Progenitor cell of endocrine pancreas (in vitro differentiated cells): Measurements from ENCODE around the gene EME1. TPM values are rescaled to one million over a fixed set of nuclear protein-coding genes. Genes with fewer than 3 reads are reported as not detected.

Experiments used
- DNase-seq: peaks from one replicate; pipeline ENCODE4 v3.0.0; 2021; ENCODE audit warnings: low spot score; ENCODE audit not compliant: unreplicated experiment
- H3K27ac Mint-ChIP-seq: 2 replicates; pipeline ENCODE4 v1.8.0; 2021; ENCODE audit warnings: mild to moderate bottlenecking, moderate library complexity, mixed read lengths
- H3K27me3 Mint-ChIP-seq: 2 replicates; pipeline ENCODE4 v1.8.0; 2021; ENCODE audit warnings: mixed read lengths
- H3K36me3 Mint-ChIP-seq: 2 replicates; pipeline ENCODE4 v1.8.0; 2022; ENCODE audit warnings: mixed read lengths; ENCODE audit not compliant: insufficient read depth
- H3K4me1 Mint-ChIP-seq: 2 replicates; pipeline ENCODE4 v1.8.0; 2021; ENCODE audit warnings: low read depth, mixed read lengths
- H3K4me3 Mint-ChIP-seq: 2 replicates; pipeline ENCODE4 v1.8.0; 2021; ENCODE audit warnings: low read depth, mild to moderate bottlenecking, moderate library complexity, mixed read lengths
- H3K9me3 Mint-ChIP-seq: 2 replicates; pipeline ENCODE4 v1.8.0; 2021; ENCODE audit warnings: low read depth, mixed read lengths
- CTCF ChIP-seq: fragments of 200-600 bp; sonication (generic); IDR thresholded peaks from one replicate; pipeline ENCODE4 v1.5.0; 2021; ENCODE audit warnings: antibody characterized with exemption, mild to moderate bottlenecking; ENCODE audit not compliant: unreplicated experiment
- total RNA-seq: library from RNA; stranded (reverse); gene quantifications from 2 replicates; pipeline ENCODE4 v1.2.1, GENCODE V29; 2021

EME1 gene
- total RNA-seq, 1 donor from 2014 or later, result 10.1 TPM

- no peak for DNase-seq
- Mint-ChIP-seq H3K4me1 (no peaks in the 10 kb centered on the region), H3K9me3 (no peaks in the 10 kb centered on the region), H3K4me3 (no peak overlapping the region), H3K27ac (no peak overlapping the region), H3K27me3 (no peaks in the 10 kb centered on the region), H3K36me3 (peaks cover 10% of the 10 kb centered on the region)
- no peak for TF ChIP-seq CTCF
Measured at GRCh38 chr17:50354776-50355175, 18.3 kb upstream of the EME1 start.

GRCh38 chr17:50355336-50355700, 17.7 kb upstream of the EME1 start:
- Mint-ChIP-seq H3K36me3 (peaks cover 10% of the 10 kb centered on the region), H3K27me3 (no peaks in the 10 kb centered on the region), H3K4me3 (no peak overlapping the region), H3K4me1 (no peaks in the 10 kb centered on the region), H3K27ac (no peak overlapping the region), H3K9me3 (no peaks in the 10 kb centered on the region)
- no peak for DNase-seq
- no peak for TF ChIP-seq CTCF

- Mint-ChIP-seq H3K27ac (no peak overlapping the region), H3K9me3 (no peaks in the 10 kb centered on the region), H3K27me3 (no peaks in the 10 kb centered on the region), H3K4me3 (no peak overlapping the region), H3K36me3 (peaks cover 10% of the 10 kb centered on the region), H3K4me1 (no peaks in the 10 kb centered on the region)
- no peak for DNase-seq
- TF ChIP-seq CTCF, result no peak
Measured at GRCh38 chr17:50355701-50356341, 17.2 kb upstream of the EME1 start.

GRCh38 chr17:50356418-50356817, 16.6 kb upstream of the EME1 start:
- H3K27ac Mint-ChIP-seq, result no peak overlapping the region
- DNase-seq, result no peak
- TF ChIP-seq CTCF, result no peak
- no peaks in the 10 kb centered on the region for H3K9me3 Mint-ChIP-seq
- H3K4me3 Mint-ChIP-seq, result no peak overlapping the region
- H3K27me3 Mint-ChIP-seq, result no peaks in the 10 kb centered on the region
- no peaks in the 10 kb centered on the region for H3K4me1 Mint-ChIP-seq
- peaks cover 10% of the 10 kb centered on the region for H3K36me3 Mint-ChIP-seq

- no peak overlapping the region for H3K4me3 Mint-ChIP-seq
- H3K36me3 Mint-ChIP-seq, result peaks cover 9% of the 10 kb centered on the region
- H3K9me3 Mint-ChIP-seq, result no peaks in the 10 kb centered on the region
- TF ChIP-seq CTCF, result no peak
- H3K27me3 Mint-ChIP-seq, result no peaks in the 10 kb centered on the region
- peaks cover 2% of the 10 kb centered on the region for H3K4me1 Mint-ChIP-seq
- DNase-seq, result no peak
- H3K27ac Mint-ChIP-seq, result no peak overlapping the region
Measured at GRCh38 chr17:50356892-50357510, 16.0 kb upstream of the EME1 start.
